CD4-positive, alpha-beta T cell treated with Interleukin-21 for 1 hour (primary cell): Measurements from ENCODE around the gene RECQL5.
A peak's percentile ranks its signal among the peaks of the same experiment; 100 is the strongest.
"Not testable (repeated sequence)": the region's sequence is repeated elsewhere in the genome, so short reads cannot be mapped to it uniquely, and the experiment has no call there.

Source experiments
- DNase-seq: peaks from one replicate; pipeline ENCODE4 v3.0.0-alpha.2; 2020

RECQL5 gene

DNA sequence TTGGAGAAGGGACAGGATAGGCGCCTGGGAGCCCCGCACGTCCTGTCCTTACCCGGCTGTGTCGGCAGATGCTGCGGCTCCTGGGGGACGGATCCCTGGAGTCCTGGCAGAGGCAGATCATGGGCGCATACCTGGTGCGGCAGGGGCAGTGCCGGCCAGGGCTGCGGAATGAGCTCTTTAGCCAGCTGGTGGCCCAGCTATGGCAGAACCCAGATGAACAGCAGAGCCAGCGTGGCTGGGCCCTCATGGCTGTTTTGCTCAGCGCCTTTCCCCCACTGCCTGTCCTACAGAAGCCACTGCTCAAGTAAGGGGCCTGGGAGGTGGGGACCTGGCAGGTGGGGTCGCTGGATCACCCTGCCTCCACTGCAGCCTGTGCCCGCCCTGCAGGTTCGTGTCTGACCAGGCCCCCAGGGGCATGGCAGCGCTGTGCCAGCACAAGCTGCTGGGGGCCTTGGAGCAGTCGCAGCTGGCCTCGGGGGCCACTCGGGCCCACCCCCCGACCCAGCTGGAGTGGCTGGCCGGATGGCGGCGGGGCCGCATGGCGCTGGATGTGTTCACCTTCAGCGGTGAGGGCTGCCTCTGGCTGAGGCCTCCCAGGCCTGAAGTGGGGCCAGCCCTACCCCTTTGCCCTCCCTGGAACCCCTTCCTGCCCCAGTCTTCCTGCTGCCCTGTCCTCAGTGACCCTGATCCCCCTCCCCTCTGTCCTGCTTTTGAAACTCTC, 53.9 kb downstream of the RECQL5 start:
- DNase-seq, result no peak

DNA sequence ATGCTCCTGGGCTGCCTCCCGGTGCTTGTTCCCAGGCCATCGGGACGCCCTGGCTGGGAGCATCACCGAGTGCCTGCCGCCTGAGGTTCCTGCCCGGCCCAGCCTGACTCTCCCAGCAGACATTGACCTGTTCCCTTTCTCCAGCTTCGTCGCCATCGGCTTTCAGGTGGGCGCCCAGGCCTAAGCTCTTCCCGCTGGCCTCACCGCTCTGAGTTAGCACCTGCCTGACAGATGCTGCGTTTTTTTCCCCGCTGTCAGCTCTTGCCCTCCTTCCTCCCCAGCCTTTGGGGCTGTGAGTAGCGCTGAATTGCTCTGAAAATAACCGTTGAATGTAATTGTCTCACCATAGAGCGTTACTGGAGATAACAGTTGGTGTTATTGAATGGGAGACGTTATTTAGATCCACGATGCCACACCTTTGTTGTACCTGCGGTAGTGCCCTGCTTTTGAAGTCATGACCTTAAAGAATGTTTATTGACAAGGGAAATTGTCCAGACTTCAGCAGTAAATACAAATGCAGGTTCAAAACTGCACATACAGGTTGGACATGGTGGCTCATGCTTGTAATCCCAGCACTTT, 55.0 kb downstream of the RECQL5 start:
- no peak for DNase-seq

DNA sequence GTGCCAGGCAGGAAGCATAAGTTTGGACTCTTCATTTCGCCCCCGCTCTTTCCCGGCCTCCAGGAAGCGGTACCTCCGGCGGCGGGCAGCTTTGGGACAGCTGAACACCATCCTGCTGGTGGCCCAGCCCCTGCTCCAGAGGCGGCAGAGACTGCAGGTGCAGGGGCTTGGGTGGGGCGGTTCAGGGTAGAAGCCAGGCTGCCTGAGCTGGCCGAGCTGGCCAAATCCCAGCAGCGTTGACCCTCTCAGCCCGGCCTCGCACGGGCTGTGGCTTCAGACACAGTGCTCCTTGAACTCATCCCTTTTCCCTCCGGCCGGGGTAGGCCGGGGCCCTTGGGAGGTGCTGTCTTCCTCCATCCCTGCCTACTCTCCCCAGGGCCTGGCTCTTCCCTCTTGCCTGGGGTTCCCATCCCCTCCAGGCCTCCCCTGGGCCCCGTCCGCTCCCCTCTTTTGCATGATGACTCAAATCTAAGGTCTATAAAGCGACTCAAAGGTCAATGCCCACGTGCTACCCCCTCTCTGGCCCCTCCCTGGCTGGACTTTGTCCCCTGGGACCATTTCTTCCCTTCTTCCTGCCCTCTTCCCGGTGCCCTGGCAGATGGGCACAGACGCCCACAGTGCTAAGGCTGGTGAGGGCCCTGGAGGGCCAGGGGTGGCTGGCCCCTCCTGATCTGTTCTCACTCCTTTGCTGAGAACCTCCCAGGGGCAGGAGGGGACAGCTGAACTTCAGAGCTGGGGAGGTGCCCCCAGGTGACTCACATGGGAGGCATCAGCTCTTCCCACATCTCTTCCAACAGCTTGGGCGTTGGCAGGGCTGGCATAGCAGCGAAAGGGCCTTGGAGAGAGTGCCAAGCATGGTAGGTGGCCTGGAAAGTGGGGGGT, 56.6 kb downstream of the RECQL5 start:
- no peak for DNase-seq

DNA sequence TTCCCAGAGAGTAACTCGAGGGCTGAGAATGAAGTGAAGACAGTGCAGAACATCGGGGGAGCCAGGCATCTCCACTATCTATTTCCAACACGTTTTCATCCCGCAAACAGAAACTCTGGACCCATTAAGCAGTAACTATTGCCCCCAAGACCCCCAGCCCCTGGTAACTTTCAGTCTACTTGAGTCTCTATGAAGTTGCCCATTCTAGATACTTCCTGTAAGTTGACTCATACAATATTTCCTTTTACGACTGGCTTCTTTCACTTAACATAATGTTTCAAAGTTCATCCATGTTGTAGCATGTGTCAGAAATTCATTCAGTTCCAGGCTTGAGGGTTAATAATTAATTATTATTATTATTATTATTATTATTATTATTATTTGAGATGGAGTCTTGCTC, 59.9 kb downstream of the RECQL5 start:
- DNase-seq, result no peak

DNA sequence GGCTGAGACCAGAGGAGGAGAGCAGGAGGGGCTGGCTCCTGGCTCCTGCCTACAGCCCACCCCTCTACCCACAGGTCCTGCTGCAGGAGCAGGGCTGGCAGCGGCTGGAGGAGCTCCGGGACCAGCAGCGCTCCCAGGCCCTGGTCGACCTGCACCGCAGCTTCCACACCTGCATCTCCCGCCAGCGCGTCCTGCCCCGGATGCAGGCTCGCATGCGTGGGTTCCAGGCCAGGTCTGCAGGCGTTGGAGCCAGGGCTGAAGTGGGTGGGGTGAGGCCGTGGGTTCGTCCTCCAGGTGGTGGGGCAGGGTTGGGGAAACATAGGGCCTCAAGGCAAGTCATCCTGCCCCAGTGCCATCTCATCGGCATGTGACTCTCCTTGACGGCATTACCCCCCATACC, 61.2 kb downstream of the RECQL5 start:
- DNase-seq, result no peak

DNA sequence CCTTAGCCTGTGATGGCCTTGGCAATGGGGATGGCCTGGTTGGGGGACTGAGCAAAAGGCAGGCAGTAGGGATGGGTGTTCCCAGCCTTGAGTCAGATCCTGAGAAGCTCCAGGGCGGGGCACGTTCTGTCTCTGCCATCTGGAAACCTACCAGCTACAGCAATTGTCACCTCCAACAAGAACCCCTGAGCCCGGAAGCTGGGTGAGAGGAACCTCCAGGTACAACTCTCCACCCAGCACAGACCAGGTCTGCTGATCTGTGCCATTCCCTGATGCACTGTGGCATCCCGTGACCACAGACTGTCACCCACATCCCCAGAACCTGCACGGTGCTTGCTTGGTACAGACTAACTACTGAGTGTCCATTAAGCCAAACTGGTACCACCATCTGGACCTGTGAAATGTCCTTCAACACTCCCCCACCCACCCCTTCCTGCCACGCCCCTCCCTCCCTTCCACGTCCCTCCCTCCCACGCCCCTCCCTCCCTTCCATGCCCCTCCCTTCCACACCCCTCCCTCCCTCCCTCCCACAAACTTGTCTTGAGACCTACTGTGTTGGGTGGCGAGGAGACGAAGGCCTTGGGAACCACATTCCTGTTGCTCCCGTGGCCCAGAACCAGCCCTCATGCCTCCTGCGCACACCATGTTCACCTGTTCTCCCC, 62.8 kb downstream of the RECQL5 start:
- DNase-seq, result no peak

DNA sequence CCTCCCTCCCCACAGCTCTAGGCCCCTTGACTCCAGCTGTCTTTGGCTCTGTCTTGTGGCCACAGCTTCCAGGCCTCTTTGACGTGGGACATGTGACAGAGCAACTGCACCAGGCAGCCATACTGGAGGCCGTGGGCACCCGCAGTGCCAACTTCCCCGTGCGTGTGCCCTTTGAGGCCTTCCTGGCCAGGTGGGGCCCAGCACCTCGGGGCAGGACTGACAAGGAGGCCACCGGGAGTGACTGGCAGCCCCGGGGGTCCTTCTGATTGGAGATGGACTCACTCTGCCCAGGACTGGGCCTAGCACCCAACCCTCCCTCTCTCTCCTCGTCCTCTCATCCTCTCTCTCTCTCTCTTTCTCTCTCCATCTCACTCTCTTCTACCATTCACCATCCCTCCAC, 63.8 kb downstream of the RECQL5 start:
- DNase-seq, result no peak

DNA sequence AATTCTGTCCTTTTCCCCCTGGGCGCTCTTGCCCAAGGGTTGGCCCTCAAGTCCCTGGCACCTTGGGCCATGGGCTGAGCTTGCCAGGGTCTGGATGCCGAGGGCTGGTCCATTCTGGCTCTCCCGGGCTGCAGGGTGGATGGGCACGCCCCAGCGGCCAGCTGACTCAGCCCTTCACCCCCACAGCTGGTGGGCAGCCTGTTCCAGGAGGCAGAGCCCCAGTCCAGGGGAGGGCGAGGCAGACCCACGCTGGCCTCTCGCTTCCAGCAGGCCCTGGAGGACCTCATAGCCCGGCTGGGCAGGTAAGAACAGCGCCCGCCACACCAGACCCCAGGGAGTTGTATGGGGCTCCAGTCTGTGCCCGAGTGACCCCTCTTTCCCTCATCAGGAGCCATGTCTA, 64.3 kb downstream of the RECQL5 start:
- no peak for DNase-seq

DNA sequence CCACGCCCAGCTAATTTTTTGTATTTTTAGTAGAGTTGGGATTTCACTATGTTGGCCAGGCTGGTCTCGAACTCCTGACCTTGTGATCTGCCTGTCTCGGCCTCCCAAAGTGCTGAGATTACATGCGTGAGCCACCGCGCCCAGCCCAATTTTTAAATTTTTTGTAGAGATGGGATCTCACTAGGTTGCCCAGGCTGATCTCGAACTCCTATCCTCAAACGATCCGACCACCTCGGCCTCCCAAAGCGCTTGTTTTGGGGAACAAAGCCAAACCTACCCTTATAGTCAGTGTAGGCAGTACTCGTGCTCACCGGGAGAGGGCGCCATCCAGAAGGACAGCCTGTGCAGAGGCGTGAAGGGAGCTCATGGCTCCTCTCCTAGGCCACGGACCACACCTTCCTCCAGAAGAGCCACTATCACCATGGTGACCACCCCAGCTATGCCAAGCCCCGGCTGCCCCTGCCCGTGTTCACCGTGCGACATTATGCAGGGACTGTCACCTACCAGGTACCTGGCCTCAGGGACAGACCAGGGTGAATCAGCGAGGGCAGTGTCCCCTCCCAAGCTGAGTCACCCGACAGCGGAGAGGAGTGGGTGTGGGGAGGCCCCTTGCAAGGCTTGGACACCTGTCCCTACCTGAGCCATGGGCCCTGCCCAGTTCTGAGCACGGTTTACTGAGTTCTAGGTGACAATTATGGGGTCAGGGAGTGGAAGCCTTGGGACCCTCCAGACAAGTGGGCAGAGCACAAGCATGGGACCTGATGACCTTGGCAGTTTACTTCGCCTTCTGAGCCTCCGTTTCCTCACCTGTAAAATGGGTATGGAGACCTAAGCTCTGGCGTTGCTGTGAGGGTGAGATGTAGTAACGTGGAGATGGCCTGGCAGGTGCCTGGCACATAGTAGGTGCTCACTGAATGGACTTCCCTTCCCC, 65.6 kb downstream of the RECQL5 start:
- DNase-seq, result peak; percentile 61

DNA sequence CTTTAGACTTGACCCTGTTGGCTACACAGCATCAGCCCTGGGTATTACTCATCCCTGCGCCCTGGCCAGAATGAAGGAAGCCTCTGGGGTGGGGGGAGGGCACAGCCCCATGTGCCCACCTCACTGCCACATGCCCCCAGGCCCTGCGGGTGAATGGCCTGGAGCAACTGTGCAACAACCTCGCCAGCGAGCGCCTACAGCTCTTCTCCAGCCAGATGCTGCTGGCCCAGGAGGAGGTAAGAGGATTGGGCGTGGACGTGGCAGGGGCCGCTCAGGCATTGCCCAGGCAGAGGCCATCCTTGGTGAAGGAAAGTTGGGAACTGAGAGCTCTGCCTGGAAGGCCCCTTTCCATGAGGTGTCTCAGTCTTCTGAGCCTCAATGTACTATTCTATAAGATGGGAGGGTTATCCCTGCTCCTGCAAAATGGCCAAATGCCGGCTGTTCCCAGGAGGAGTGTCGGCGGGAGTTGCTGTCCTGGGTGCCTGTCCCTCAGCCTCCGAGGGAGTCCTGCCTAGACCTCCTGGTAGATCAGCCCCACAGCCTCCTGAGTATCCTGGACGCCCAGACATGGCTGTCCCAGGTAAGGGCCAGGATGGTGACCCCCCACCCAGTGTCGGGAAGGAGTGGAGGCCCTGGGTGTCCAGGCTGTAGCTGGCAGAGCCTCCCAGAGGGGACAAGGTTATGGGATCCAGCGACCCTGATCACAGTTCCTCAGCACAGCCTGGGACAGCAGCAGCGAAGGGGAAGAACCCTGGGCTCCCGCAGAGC, 70.5 kb downstream of the RECQL5 start:
- no peak for DNase-seq

DNA sequence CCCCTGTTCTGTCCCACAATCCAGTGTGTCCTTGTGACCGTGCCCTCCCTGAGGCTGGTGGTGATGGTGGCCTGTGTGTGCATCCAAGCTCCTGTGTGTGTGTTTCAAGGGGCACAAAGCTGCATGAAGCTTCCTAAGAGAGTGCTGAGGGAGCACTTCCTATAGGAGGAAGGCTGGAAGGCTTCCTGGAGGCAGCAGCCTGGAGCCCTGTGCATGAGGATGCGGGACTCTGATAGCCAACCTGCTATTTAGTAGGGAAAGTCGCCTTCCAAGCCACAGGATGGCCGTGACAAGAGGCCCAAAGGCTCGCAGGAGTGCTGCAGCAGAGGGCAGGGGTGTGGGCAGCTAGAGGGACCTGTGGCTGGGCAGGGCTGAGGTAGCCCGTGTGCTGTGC, 71.0 kb downstream of the RECQL5 start:
- DNase-seq, result no peak

DNA sequence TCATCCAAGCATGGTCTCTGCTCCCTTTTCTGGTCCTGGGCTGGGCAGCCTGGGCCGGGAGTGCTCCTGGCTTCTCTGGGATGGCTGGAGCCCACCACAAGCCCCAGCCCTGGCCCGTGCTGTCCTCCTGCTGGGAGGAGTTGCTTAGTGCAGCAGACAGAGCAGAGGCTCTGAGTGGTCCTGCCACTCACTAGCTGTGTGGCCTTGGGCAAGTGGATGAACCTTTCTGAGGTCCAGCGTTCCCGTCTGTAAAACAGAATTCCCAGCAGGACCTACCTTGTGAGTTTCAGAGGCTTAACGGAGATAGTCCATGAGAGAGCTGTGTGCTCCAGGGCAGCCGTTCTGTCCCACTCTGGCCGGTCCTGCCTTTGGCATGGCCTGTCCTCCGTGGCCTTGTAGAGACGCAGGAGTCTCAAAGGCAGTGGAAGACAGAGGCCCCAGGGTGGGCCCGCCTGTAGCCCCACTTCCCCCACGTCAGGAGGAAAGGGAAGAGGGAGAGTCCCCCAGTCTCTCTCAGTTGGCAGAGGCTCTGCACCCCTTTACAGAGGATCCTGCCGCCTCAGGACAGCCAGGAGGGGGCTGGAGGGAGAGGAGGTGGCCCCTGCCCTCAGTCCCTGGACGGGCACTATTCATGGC, 71.6 kb downstream of the RECQL5 start:
- no peak for DNase-seq

DNA sequence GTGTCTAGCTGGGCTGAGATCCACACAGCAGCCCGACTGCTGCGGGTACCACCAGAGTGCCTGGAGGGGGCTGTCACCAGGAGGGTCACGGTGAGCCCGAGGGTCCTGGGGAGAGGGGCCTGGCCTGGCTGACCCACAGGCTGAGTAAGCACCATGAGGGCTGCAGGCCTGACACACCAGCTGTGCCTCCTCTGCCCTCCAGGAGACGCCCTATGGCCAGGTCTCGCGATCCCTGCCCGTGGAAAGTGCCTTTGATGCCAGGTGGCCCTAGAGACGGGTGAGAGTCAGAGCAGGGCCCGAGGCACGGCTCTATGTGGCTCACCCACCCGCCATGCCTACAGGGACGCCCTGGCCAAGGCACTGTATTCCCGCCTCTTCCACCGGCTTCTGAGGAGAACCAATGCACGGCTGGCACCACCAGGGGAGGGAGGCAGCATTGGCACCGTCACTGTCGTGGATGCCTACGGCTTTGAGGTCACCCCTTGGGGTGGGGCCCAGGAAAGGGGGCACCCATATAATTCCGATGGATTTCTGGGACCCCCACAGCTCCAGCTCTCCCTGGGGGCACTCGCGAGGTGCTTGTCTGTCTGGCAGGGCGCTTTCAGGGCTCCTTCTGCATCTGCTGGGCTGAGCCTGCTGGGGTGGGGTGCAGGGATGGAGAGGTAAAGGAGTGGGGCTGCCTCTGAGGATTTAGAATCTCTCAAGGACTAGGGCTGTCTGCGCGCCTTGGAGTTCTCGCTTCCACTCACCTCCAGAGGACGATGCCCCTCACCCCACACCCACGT, 72.3 kb downstream of the RECQL5 start:
- no peak for DNase-seq

DNA sequence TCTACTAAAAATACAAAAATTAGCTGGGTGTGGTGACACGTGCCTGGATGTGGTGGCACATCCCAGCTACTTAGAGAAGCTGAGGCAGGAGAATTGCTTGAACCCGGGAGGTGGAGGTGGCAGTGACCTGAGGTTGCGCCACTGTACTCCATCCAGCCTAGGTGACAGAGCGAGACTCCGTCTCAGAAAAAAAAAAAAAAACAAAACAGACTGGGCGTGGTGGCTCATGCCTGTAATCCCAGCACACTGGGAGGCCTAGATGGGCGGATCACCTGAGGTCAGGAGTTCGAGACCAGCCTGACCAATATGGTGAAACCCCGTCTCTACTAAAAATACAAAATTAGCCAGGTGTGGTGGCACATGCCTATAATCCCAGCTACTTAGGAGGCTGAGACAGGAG, 73.5 kb downstream of the RECQL5 start:
- DNase-seq, result not testable (repeated sequence)

DNA sequence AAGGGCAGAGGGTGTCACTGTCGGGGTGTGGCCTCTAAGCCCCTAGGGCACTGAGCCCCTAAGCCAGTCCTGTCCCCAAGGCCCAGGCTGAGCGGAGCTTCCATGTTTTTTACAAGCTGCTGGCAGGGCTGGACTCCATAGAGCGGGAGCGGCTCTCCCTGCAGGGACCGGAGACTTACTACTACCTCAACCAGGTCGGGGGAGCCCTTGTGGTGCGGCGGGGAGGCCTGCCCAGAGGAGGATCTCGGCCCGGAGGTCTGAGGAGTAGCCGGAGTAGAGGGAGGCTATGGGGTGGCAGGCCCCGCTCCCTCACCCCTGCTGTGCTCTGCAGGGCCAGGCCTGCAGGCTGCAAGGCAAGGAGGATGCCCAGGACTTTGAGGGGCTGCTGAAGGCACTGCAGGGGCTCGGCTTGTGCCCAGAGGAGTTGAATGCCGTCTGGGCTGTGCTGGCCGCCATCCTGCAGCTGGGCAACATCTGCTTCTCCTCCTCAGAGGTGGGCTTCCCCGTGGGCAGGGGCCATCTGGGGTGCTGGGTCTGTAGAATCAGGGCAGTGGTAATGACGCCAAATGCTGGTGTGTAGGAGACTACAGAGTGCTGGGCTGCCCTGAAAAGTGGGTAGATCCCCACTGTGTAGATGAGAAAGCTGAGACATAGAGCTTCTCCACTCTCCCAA, 74.5 kb downstream of the RECQL5 start:
- DNase-seq, result no peak

DNA sequence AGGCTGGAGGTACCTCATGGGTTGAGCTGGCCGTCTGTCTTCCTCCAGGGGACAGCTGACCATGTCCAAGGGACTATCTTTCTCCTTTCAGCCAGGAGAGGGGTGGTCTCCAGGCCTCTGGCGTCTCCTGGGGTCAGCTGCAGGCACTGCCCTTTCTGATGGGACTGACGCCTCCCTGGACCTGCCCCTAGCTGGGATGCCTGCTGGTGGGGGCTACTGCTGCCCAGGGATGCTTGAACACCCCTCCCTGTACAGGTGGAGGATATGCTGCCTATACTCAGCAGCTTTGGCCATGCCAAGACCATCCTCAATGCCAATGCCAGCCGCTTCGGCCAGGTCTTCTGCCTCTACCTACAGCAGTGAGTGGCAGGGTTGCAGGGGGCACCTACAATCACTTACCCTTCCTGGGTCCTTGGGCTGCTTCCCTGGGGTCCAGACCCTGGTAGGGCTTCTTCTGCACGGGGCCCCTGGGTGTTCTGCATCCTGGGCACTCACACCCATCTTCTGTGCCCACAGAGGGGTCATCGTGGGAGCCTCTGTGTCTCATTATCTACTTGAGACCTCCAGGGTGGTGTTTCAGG, 75.1 kb downstream of the RECQL5 start:
- no peak for DNase-seq

DNA sequence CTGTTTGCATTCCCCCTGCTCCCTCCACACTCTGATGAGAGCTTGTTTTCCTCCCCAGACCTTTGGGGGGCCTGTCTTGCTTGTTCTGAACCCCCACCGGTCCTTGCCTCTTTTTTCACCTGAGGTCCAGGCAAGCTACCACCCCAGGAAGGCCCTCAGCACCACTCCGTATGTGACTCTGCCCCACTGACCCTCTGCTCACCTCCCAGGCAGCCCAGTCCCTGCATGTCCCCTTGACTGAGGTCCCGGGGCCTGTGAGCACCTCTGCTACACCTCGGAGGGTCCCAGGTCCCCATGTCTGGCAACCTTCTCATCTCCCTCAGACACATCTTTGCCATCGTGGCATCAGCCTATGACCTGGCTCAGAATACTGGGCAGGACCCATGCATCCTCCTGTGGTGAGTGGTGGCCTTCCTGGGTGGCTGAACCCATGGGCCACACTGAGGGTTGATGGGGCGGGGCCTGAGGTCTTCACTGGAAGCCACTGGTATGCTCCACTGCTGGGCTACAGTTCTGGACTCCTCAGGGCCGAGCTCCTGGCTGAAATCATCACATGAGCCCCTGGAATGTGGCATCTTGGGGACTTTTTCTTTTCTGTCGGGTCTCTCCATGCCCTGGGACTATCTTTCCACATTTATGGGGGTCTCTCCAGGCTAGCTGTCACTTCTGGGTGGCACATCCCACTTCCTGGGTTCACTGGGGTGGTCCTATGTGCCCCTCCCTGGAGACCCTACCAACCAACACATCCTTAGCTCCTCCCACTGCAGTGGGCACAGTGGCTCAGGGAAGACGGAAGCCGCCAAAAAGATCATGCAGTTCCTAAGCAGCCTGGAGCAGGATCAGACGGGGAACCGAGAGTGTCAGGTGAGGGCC, 75.9 kb downstream of the RECQL5 start:
- DNase-seq, result no peak

DNA sequence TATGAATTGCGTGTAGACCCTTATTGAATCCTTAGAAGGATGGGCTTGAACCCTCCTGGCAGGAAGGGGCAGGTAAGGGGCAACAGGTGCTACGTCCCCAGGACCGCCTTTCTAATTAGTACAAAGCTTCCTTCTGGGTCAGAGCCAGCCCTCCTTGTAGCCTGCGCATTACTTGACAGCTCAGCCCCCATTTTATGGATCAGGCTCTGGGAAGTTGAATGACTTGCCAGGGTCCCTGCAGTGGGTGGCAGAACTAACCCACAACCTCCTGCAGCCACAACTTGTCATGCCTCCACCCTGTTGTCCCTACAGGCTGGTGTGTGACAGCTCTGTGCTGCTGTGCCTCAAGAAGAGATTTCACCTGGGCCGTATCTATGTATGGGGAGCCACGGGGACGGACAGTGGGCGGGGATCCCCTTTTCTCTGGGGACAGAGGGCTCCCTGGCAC, 76.6 kb downstream of the RECQL5 start:
- no peak for DNase-seq
